GM18498 (cell line): Measurements from ENCODE around the gene PKN1.

Experiments used
- ATAC-seq: cut with Tn5 transposase; IDR thresholded peaks from one replicate; pipeline ENCODE4 v1.9.1; 2021; ENCODE audit warnings: mild to moderate bottlenecking, moderate library complexity; ENCODE audit not compliant: unreplicated experiment

The PKN1 gene

DNA sequence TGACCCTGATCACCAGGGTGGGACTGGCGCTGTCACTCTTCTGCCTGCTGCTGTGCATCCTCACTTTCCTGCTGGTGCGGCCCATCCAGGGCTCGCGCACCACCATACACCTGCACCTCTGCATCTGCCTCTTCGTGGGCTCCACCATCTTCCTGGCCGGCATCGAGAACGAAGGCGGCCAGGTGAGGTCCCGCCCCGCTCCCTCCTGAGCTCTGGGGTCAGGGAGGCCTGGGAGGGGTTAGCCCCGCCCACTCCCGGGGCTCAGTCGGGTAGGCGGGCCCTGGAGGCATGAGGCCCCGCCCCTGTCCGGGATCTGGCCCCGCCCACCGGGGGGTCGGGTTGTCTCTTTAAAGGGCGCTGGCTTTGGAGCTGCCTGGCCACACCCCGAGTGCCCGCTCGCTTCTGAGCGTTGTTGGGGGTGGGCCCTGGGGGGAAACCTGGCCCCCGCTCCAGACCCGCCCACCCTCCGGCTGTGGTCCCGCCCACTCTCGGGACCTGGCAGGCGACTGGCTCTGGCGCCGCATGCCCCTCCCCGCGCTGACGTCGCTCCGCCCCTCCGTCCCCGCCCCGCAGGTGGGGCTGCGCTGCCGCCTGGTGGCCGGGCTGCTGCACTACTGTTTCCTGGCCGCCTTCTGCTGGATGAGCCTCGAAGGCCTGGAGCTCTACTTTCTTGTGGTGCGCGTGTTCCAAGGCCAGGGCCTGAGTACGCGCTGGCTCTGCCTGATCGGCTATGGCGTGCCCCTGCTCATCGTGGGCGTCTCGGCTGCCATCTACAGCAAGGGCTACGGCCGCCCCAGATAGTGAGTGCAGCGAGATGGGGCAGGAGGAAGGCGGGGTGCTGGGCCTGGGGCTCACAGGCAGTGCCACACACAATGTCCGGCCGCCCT lies 27.1 kb upstream of the PKN1 start:
- ATAC-seq, result peak; percentile 71

- no peak for ATAC-seq
Observed at GRCh38 chr19:14406645-14407401, 26.3 kb upstream of the PKN1 start.

- no peak for ATAC-seq
Observed at GRCh38 chr19:14407605-14408484, 25.3 kb upstream of the PKN1 start.

DNA sequence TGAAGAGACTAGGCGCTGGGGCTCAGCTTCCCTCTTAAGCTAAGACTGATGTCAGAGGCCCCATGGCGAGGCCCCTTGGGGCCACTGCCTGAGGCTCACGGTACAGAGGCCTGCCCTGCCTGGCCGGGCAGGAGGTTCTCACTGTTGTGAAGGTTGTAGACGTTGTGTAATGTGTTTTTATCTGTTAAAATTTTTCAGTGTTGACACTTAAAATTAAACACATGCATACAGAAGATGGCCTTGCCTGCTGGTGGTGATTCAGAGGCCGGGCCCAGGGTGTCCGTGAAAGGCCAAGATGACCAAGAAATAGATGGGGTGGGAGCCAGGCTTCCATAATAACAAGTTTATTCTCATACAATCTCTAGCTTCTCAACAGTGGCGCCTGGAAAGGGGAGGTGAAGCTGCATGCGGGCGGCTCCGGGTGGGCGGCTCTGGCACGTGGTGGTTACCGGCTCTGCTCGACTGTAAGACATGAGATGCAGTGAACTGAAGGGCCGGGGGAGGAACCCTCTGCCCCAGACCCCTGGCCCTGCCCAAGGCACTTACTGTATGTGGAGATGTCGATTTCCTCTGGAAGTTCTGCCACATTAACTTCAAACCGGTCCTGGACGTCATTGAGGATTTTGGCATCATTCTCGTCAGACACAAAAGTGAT lies 24.5 kb upstream of the PKN1 start:
- ATAC-seq, result no peak

GRCh38 chr19:14409146-14410023 lies 23.7 kb upstream of the PKN1 start:
- no peak for ATAC-seq

DNA sequence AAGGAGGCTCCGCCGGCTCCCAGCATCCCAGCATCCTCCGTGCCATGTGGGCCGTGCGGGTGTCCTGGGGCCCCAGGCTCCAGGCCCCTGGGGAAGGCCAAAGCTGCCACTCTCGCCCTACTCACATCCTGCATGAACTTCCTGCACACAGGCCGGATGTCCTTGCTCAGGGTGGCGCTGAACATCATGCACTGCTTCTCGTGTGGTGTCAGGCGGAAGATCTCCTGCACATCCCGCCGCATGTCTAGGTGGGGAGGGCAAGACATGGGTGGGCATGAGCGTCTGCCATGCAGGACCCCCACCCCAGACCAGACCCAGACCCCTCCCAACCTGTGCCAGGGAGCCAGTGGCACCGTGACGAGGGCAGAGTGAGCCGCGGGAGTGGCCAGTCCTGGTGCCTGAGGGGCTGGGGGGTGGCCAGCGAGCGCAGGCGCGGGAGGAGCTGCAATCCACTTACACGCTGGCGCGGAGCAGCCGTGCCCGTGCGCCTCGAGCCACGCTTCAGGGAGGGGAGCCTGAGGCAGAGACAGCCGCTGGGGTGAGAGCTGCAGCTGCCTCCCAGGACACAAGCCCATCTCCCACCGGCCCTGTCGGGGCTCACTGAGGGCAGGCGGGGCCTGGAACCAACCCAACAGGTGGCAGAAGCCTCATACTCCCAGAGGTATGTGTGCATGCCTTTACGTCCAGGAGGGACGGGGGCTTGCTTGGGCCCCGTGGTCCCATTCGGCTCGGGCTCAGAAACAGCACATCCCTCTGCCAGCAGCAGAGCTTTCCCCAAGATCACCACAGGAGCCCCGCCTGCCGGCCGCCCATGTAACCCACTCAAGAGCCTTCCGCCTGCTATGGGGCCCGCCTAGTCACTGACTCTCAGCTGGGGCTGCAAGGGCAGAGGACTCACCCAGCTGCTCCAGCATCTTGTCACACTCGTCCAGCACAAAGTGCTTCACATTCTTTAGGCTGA lies 22.7 kb upstream of the PKN1 start:
- ATAC-seq, result no peak

- ATAC-seq, result no peak
Observed at GRCh38 chr19:14411161-14411937, 21.8 kb upstream of the PKN1 start.

- no peak for ATAC-seq
Observed at GRCh38 chr19:14411938-14412245, 21.2 kb upstream of the PKN1 start.

- ATAC-seq, result no peak
Observed at GRCh38 chr19:14412324-14412995, 20.6 kb upstream of the PKN1 start.

- ATAC-seq, result no peak
Observed at GRCh38 chr19:14412996-14413692, 20.0 kb upstream of the PKN1 start.

DNA sequence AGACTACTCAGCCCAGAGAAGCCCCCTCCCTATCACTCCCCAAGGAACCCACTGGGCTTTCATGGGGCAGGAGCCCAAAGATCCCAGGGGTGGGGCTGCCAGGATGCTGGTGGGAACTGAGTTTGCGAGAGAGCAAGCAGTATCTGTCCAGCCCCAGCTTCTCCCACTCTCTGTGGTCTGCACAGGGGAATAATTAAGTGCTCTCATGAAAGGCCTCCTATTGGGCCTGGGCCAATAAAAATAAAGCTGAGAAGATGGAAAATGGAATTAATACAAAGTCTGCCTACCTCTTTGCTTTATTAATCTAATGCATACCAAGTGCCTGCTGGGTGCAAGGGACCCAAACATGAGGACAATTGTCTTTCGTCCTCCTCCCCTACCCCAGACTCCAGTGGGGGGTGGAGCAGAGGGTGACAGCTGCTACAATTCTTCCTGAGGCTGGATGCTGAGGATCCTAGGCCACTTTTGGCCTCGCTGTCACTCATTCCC lies 19.4 kb upstream of the PKN1 start:
- ATAC-seq, result no peak

- no peak for ATAC-seq
Observed at GRCh38 chr19:14414926-14415690, 18.0 kb upstream of the PKN1 start.

- ATAC-seq, result no peak
Observed at GRCh38 chr19:14416817-14417231, 16.3 kb upstream of the PKN1 start.

DNA sequence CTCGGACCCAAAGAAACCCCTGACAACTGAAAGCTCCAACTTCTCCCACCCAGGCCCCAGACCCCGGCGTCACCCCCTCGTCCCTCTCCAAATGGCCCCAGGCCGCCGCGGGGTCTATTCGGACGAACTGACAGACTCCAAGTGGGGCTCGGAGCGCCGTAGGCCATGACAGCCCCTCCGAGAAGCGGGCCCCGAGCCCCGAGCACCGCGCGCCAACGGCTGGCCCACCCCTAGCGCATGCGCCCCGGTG lies 14.3 kb upstream of the PKN1 start:
- peak; percentile 50 for ATAC-seq

DNA sequence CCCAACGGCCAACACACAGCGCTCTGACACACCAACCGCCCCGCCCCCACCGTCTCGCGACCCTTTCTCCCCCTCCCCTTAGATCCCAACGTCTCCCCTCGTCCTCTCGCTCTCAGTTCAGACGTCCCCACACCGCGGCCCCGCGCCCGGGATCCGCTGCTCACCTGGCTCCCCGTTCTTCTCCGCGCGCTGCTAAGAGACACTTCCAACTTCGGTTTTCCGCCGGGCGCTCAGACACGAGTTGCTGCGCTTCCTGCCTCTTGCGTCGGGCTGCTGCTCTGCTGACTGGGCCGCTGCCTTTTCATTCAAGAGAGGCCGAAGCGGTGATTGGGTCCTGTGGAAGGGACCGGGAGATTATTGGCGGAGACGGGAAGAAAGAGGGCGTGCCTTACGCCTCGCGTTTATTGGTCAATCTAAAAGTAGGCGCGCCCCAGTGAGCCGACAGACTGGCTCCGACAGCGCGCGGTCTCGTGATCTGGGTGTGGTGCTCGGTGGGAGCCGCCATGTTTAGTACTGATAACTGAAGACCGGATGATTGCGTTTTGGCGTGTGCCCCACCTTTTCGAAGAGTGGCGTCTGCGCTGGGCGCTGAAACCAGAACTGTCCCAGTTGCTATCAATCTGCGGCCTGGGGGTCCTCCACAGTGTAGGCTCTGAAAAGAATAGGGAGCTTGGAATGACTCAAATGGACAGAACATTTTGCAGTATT lies 13.8 kb upstream of the PKN1 start, which contains the start of gene DDX39A:
Gene DDX39A (minus strand): TSS at position 236 of the 708 bp plus-strand sequence. CDS start 6,121 bp downstream, outside the sequence.
- ATAC-seq, result peak; percentile 84
